ENCODE results near the gene RAI1. TPM values are rescaled to one million over a fixed set of nuclear protein-coding genes. Genes with fewer than 3 reads are reported as not detected.

The RAI1 gene
- total RNA-seq, 2 donors from 2014 or later = 35.9 to 42.9 TPM

GRCh38 chr17:17667231-17667630, 14.0 kb upstream of the RAI1 start:
- Mint-ChIP-seq H3K4me1 (peaks cover 13% of the 10 kb centered on the region), H3K27ac (no peak overlapping the region), H3K9me3 (no peaks in the 10 kb centered on the region), H3K4me3 (no peak overlapping the region), H3K36me3 (ENCODE audit: low read depth) (no peaks in the 10 kb centered on the region), H3K27me3 (ENCODE audit: insufficient read depth) (peaks cover 24% of the 10 kb centered on the region)
- Histone ChIP-seq H3K4me1 (ENCODE audit: control insufficient read depth, insufficient read depth, low read length) (no peaks in the 10 kb centered on the region), H3K4me3 (ENCODE audit: low read length) (no peak overlapping the region), H3K27ac (ENCODE audit: low read depth, low read length) (no peak overlapping the region), H3K27me3 (ENCODE audit: control insufficient read depth, insufficient read depth, low read length, poor library complexity, severe bottlenecking) (no peaks in the 10 kb centered on the region), H3K9me3 (ENCODE audit: control insufficient read depth, low read length) (no peaks in the 10 kb centered on the region), H3K9ac (ENCODE audit: extremely low read depth, low read length, poor library complexity, severe bottlenecking) (no peak overlapping the region), H3K36me3 (ENCODE audit: control insufficient read depth, insufficient read depth, low read length) (no peaks in the 10 kb centered on the region)
- no peak for DNase-seq
- TF ChIP-seq CTCF (conservative IDR thresholded peaks at IDR 0.05) = no peak
- WGBS, 2 experiments (ENCODE audit: insufficient coverage in 1 of 2, insufficient read length in 1 of 2) = 86 to 90% methylated on average over 2 of the region's 2 CpGs

GRCh38 chr17:17667947-17668346, 13.3 kb upstream of the RAI1 start:
- 74 to 84% methylated on average over 3 to 4 of the region's 4 CpGs for WGBS, 2 experiments (ENCODE audit: insufficient coverage in 1 of 2, insufficient read length in 1 of 2)
- Histone ChIP-seq H3K4me1 (ENCODE audit: control insufficient read depth, insufficient read depth, low read length) (no peaks in the 10 kb centered on the region), H3K36me3 (ENCODE audit: control insufficient read depth, insufficient read depth, low read length) (no peaks in the 10 kb centered on the region), H3K9ac (ENCODE audit: extremely low read depth, low read length, poor library complexity, severe bottlenecking) (no peak overlapping the region), H3K4me3 (ENCODE audit: low read length) (no peak overlapping the region), H3K27ac (ENCODE audit: low read depth, low read length) (no peak overlapping the region), H3K27me3 (ENCODE audit: control insufficient read depth, insufficient read depth, low read length, poor library complexity, severe bottlenecking) (no peaks in the 10 kb centered on the region), H3K9me3 (ENCODE audit: control insufficient read depth, low read length) (no peaks in the 10 kb centered on the region)
- no peak overlapping the region for H3K27ac Mint-ChIP-seq
- H3K27me3 Mint-ChIP-seq (ENCODE audit: insufficient read depth) = peaks cover 26% of the 10 kb centered on the region
- peaks cover 7% of the 10 kb centered on the region for H3K4me1 Mint-ChIP-seq
- no peaks in the 10 kb centered on the region for H3K9me3 Mint-ChIP-seq
- DNase-seq = no peak
- H3K36me3 Mint-ChIP-seq (ENCODE audit: low read depth) = no peaks in the 10 kb centered on the region
- TF ChIP-seq CTCF (conservative IDR thresholded peaks at IDR 0.05) = no peak
- H3K4me3 Mint-ChIP-seq = no peak overlapping the region

- H3K27me3 ChIP-seq (ENCODE audit: control insufficient read depth, insufficient read depth, low read length, poor library complexity, severe bottlenecking) = no peaks in the 10 kb centered on the region
- H3K9ac ChIP-seq (ENCODE audit: extremely low read depth, low read length, poor library complexity, severe bottlenecking) = no peak overlapping the region
- Mint-ChIP-seq H3K9me3 (no peaks in the 10 kb centered on the region), H3K4me3 (no peak overlapping the region), H3K4me1 (peaks cover 3% of the 10 kb centered on the region), H3K36me3 (ENCODE audit: low read depth) (no peaks in the 10 kb centered on the region), H3K27ac (no peak overlapping the region), H3K27me3 (ENCODE audit: insufficient read depth) (peaks cover 30% of the 10 kb centered on the region)
- no peak overlapping the region for H3K27ac ChIP-seq (ENCODE audit: low read depth, low read length)
- no peaks in the 10 kb centered on the region for H3K36me3 ChIP-seq (ENCODE audit: control insufficient read depth, insufficient read depth, low read length)
- no peak for TF ChIP-seq CTCF (conservative IDR thresholded peaks at IDR 0.05)
- H3K4me1 ChIP-seq (ENCODE audit: control insufficient read depth, insufficient read depth, low read length) = no peaks in the 10 kb centered on the region
- no peak overlapping the region for H3K4me3 ChIP-seq (ENCODE audit: low read length)
- no peak for DNase-seq
- 87 to 100% methylated on average over 2 to 3 of the region's 3 CpGs for WGBS, 2 experiments (ENCODE audit: insufficient coverage in 1 of 2, insufficient read length in 1 of 2)
- H3K9me3 ChIP-seq (ENCODE audit: control insufficient read depth, low read length) = no peaks in the 10 kb centered on the region
Measured at GRCh38 chr17:17668358-17668757, 12.9 kb upstream of the RAI1 start.

Measured in endodermal cell (in vitro differentiated cells).